HL-60/S4 treated with phorbol 12-myristate 13-acetate at 8.2 ng/mL for 4 days and 3 days (cell line): ENCODE results near the gene FGF19.

Experiments
- in situ Hi-C: fragments of 300-500 bp; cut with MboI; formaldehyde crosslinking; loops from 2 replicates; pipeline ENCODE4 v1.15.0; 2022; ENCODE audit warnings: low sequenced_read_pairs

The FGF19 gene

GRCh38 chr11:69718912-69719311 is 15.1 kb upstream of the FGF19 start:
- in situ Hi-C loops = loop anchor here (25.0 kb wide), 1 partner anchor 168 kb away; no protein-coding TSS in a partner anchor

- in situ Hi-C loops = loop anchor here (25.0 kb wide), 1 partner anchor 169 kb away; no protein-coding TSS in a partner anchor
These were observed 14.3 kb upstream of the FGF19 start for GRCh38 chr11:69718147-69718546.

- in situ Hi-C loops = loop anchor here (25.0 kb wide), 1 partner anchor 170 kb away; no protein-coding TSS in a partner anchor
These were observed 13.3 kb upstream of the FGF19 start for GRCh38 chr11:69716891-69717747.

GRCh38 chr11:69716099-69716498 is 12.3 kb upstream of the FGF19 start:
- in situ Hi-C loops = loop anchor here (25.0 kb wide), 1 partner anchor 171 kb away; no protein-coding TSS in a partner anchor

GRCh38 chr11:69715446-69715845 is 11.6 kb upstream of the FGF19 start:
- in situ Hi-C loops = loop anchor here (25.0 kb wide), 1 partner anchor 172 kb away; no protein-coding TSS in a partner anchor

- in situ Hi-C loops = loop anchor here (25.0 kb wide), 1 partner anchor 175 kb away; no protein-coding TSS in a partner anchor
These were observed 8.3 kb upstream of the FGF19 start for GRCh38 chr11:69711822-69712801.

GRCh38 chr11:69708736-69709401 is 5.0 kb upstream of the FGF19 start:
- in situ Hi-C loops = loop anchor here (25.0 kb wide), 1 partner anchor 178 kb away; no protein-coding TSS in a partner anchor

GRCh38 chr11:69707176-69707575 is 3.4 kb upstream of the FGF19 start:
- in situ Hi-C loops = loop anchor here (25.0 kb wide), 1 partner anchor 180 kb away; no protein-coding TSS in a partner anchor

- in situ Hi-C loops = loop anchor here (25.0 kb wide), 1 partner anchor 181 kb away; no protein-coding TSS in a partner anchor
These were observed 2.3 kb upstream of the FGF19 start for GRCh38 chr11:69705901-69706787.

GRCh38 chr11:69705351-69705811 is 1.6 kb upstream of the FGF19 start:
- in situ Hi-C loops = loop anchor here (25.0 kb wide), 1 partner anchor 182 kb away; no protein-coding TSS in a partner anchor

- in situ Hi-C loops = loop anchor here (25.0 kb wide), 1 partner anchor 183 kb away; no protein-coding TSS in a partner anchor
These were observed 859 bp upstream of the FGF19 start for GRCh38 chr11:69704508-69705253.

- in situ Hi-C loops = loop anchor here (25.0 kb wide), 1 partner anchor 184 kb away; no protein-coding TSS in a partner anchor
These were observed 412 bp downstream of the FGF19 start for GRCh38 chr11:69703453-69703767.

- in situ Hi-C loops = loop anchor here (25.0 kb wide), 1 partner anchor 184 kb away; no protein-coding TSS in a partner anchor
These were observed 911 bp downstream of the FGF19 start for GRCh38 chr11:69702769-69703452.

GRCh38 chr11:69702239-69702691 is 1.6 kb downstream of the FGF19 start:
- in situ Hi-C loops = loop anchor here (25.0 kb wide), 1 partner anchor 185 kb away; no protein-coding TSS in a partner anchor

- in situ Hi-C loops = loop anchor here (25.0 kb wide), 1 partner anchor 187 kb away; no protein-coding TSS in a partner anchor
These were observed 3.3 kb downstream of the FGF19 start for GRCh38 chr11:69700278-69701140.

- in situ Hi-C loops = loop anchor here (25.0 kb wide), 1 partner anchor 488 kb away; no protein-coding TSS in a partner anchor
These were observed 4.6 kb downstream of the FGF19 start for GRCh38 chr11:69699213-69699612.
